Neural progenitor cell (in vitro differentiated cells): ENCODE measurements around the gene BBS9. TPM values are rescaled to one million over a fixed set of nuclear protein-coding genes. Genes with fewer than 3 reads are reported as not detected.

Experiments
- DNase-seq: peaks from one replicate; pipeline ENCODE4 v3.0.0-alpha.2; 2016; ENCODE audit warnings: low spot score
- H2AFZ ChIP-seq: fragments of 200-600 bp; sonication (generic); replicated peaks from 2 replicates; pipeline ENCODE4 v1.6.1; 2016; ENCODE audit warnings: antibody characterized with exemption
- H3F3A ChIP-seq: fragments of 200-600 bp; sonication (generic); 2 replicates; pipeline ENCODE4 v1.6.1; 2016; ENCODE audit warnings: antibody characterized with exemption, low read depth
- H3K27ac ChIP-seq: fragments of 200-600 bp; sonication (generic); 2 replicates; pipeline ENCODE4 v1.5.1; 2016; ENCODE audit warnings: mild to moderate bottlenecking
- H3K27me3 ChIP-seq: fragments of 200-600 bp; sonication (generic); 2 replicates; pipeline ENCODE4 v1.6.1; 2016; ENCODE audit warnings: mild to moderate bottlenecking, moderate library complexity
- H3K36me3 ChIP-seq: fragments of 200-600 bp; sonication (generic); 2 replicates; pipeline ENCODE4 v1.5.1; 2016
- H3K4me1 ChIP-seq: fragments of 200-600 bp; sonication (generic); 2 replicates; pipeline ENCODE4 v1.6.1; 2016; ENCODE audit warnings: mixed run types
- H3K4me2 ChIP-seq: fragments of 200-600 bp; sonication (generic); 2 replicates; pipeline ENCODE4 v1.6.1; 2016
- H3K4me3 ChIP-seq: fragments of 200-600 bp; sonication (generic); 2 replicates; pipeline ENCODE4 v1.5.1; 2016
- H3K79me2 ChIP-seq: fragments of 200-600 bp; sonication (generic); 2 replicates; pipeline ENCODE4 v1.6.1; 2016; ENCODE audit warnings: low read depth
- H3K9ac ChIP-seq: fragments of 200-600 bp; sonication (generic); 2 replicates; pipeline ENCODE4 v1.6.1; 2016
- H3K9me3 ChIP-seq: fragments of 200-600 bp; sonication (generic); 2 replicates; pipeline ENCODE4 v1.5.1; 2016; ENCODE audit warnings: low read depth
- H4K20me1 ChIP-seq: fragments of 200-600 bp; sonication (generic); 2 replicates; pipeline ENCODE4 v1.6.1; 2016; ENCODE audit warnings: low read depth
- H3K27ac Mint-ChIP-seq: 3 replicates; pipeline ENCODE4 v1.8.0; 2021; ENCODE audit warnings: mixed read lengths
- H3K27me3 Mint-ChIP-seq: 2 replicates; pipeline ENCODE4 v1.8.0; 2022; ENCODE audit warnings: low read depth, mild to moderate bottlenecking, inconsistent platforms, moderate library complexity, mixed read lengths; ENCODE audit not compliant: insufficient read depth
- H3K36me3 Mint-ChIP-seq: 3 replicates; pipeline ENCODE4 v1.8.0; 2021; ENCODE audit warnings: mixed read lengths
- H3K4me1 Mint-ChIP-seq: 3 replicates; pipeline ENCODE4 v1.8.0; 2021; ENCODE audit warnings: mixed read lengths
- H3K4me3 Mint-ChIP-seq: 3 replicates; pipeline ENCODE4 v1.8.0; 2021; ENCODE audit warnings: mild to moderate bottlenecking, moderate library complexity, mixed read lengths
- H3K9me3 Mint-ChIP-seq: 3 replicates; pipeline ENCODE4 v1.8.0; 2020; ENCODE audit warnings: mixed read lengths
- CTCF ChIP-seq: fragments of 200-600 bp; sonication (generic); IDR thresholded peaks from 2 replicates; pipeline ENCODE4 v1.5.1; 2017; ENCODE audit warnings: antibody characterized with exemption, mild to moderate bottlenecking
- EZH2 ChIP-seq: fragments of 200-600 bp; sonication (generic); IDR thresholded peaks from 2 replicates; pipeline ENCODE4 v1.6.1; 2017; ENCODE audit warnings: antibody characterized with exemption, mild to moderate bottlenecking, moderate library complexity
- EZH2phosphoT487 ChIP-seq: fragments of 200-600 bp; sonication (generic); IDR thresholded peaks from 2 replicates; pipeline ENCODE4 v1.6.1; 2017; ENCODE audit warnings: antibody characterized with exemption
- total RNA-seq: library from RNA; depleted of rRNA; stranded (reverse); fragments of >200 nt; gene quantifications from 2 replicates; pipeline ENCODE4 v1.2.3, GENCODE V29; 2015; ENCODE audit warnings: low replicate concordance

BBS9 gene
- total RNA-seq, 1 donor from 2014 or later, result 40.3 TPM

GRCh38 chr7:33143996-33144718 is 14.8 kb downstream of the BBS9 start:
- H3K9ac ChIP-seq, result no peak overlapping the region
- no peak overlapping the region for H3K27ac ChIP-seq
- Mint-ChIP-seq H3K27ac (no peak overlapping the region), H3K4me3 (no peak overlapping the region), H3K36me3 (peaks cover 2% of the 10 kb centered on the region), H3K9me3 (peaks cover 8% of the 10 kb centered on the region), H3K4me1 (peaks cover 3% of the 10 kb centered on the region), H3K27me3 (no peaks in the 10 kb centered on the region)
- H3K4me1 ChIP-seq, result peaks cover 5% of the 10 kb centered on the region
- no peak overlapping the region for H3K4me3 ChIP-seq
- H3K36me3 ChIP-seq, result peaks cover 5% of the 10 kb centered on the region
- no peaks in the 10 kb centered on the region for H3K79me2 ChIP-seq
- no peaks in the 10 kb centered on the region for H3F3A ChIP-seq
- no peak overlapping the region for H3K4me2 ChIP-seq
- no peak overlapping the region for H2AFZ ChIP-seq
- TF ChIP-seq EZH2phosphoT487 (no peak), CTCF (no peak)
- no peak for DNase-seq
- no peaks in the 10 kb centered on the region for H4K20me1 ChIP-seq
- no peaks in the 10 kb centered on the region for H3K27me3 ChIP-seq
- peaks cover 8% of the 10 kb centered on the region for H3K9me3 ChIP-seq

- Histone ChIP-seq H4K20me1 (no peaks in the 10 kb centered on the region), H3K4me1 (peaks cover 14% of the 10 kb centered on the region), H3K27ac (no peak overlapping the region), H3F3A (no peaks in the 10 kb centered on the region), H3K9me3 (peaks cover 8% of the 10 kb centered on the region), H3K27me3 (no peaks in the 10 kb centered on the region), H3K4me2 (no peak overlapping the region), H3K4me3 (no peak overlapping the region), H3K36me3 (peaks cover 5% of the 10 kb centered on the region), H3K79me2 (no peaks in the 10 kb centered on the region), H3K9ac (no peak overlapping the region), H2AFZ (no peak overlapping the region)
- Mint-ChIP-seq H3K9me3 (peaks cover 8% of the 10 kb centered on the region), H3K27ac (no peak overlapping the region), H3K36me3 (peaks cover 2% of the 10 kb centered on the region), H3K4me3 (no peak overlapping the region), H3K27me3 (no peaks in the 10 kb centered on the region), H3K4me1 (peaks cover 7% of the 10 kb centered on the region)
- no peak for DNase-seq
- TF ChIP-seq EZH2, result no peak
- TF ChIP-seq CTCF, result no peak
- no peak for TF ChIP-seq EZH2phosphoT487
Observed at GRCh38 chr7:33145156-33145555, 15.8 kb downstream of the BBS9 start.

- peaks cover 7% of the 10 kb centered on the region for H3K4me1 Mint-ChIP-seq
- no peaks in the 10 kb centered on the region for H3K9me3 Mint-ChIP-seq
- Histone ChIP-seq H4K20me1 (no peaks in the 10 kb centered on the region), H3K9me3 (no peaks in the 10 kb centered on the region), H3K79me2 (no peaks in the 10 kb centered on the region), H3K27ac (no peak overlapping the region), H3K9ac (no peak overlapping the region), H3K4me1 (peaks cover 15% of the 10 kb centered on the region), H3K27me3 (no peaks in the 10 kb centered on the region), H3K36me3 (no peaks in the 10 kb centered on the region), H2AFZ (no peak overlapping the region), H3K4me3 (no peak overlapping the region), H3K4me2 (no peak overlapping the region), H3F3A (no peaks in the 10 kb centered on the region)
- peaks cover 3% of the 10 kb centered on the region for H3K36me3 Mint-ChIP-seq
- H3K27me3 Mint-ChIP-seq, result no peaks in the 10 kb centered on the region
- TF ChIP-seq EZH2 (no peak), EZH2phosphoT487 (no peak), CTCF (no peak)
- H3K4me3 Mint-ChIP-seq, result no peak overlapping the region
- H3K27ac Mint-ChIP-seq, result no peak overlapping the region
- DNase-seq, result no peak
Observed at GRCh38 chr7:33152087-33152486, 22.7 kb downstream of the BBS9 start.
